Uterus (tissue), 4 donors: ENCODE results near the gene LLGL1. TPM values are rescaled to one million over a fixed set of nuclear protein-coding genes. Genes with fewer than 3 reads are reported as not detected.
A peak's percentile ranks its signal among the peaks of the same experiment; 100 is the strongest.

ENCODE experiments used
- DNase-seq, 2 donors: peaks; one replicate each; pipeline ENCODE4 v3.0.0-alpha.2; 2019 to 2020
- H3K27ac ChIP-seq, 2 donors: fragments of 200-600 bp; sonication (generic); 1 replicate in 1 of 2; 2 replicates in 1 of 2; pipeline ENCODE4 v1.5.1; 2016 to 2018
- H3K27me3 ChIP-seq, 2 donors: fragments of 200-600 bp; sonication (generic); one replicate each; pipeline ENCODE4 v1.5.1; 2018 to 2019; ENCODE audit warnings: control low read depth in 1 of 2
- H3K36me3 ChIP-seq, 2 donors: fragments of 200-600 bp; sonication (generic); one replicate each; pipeline ENCODE4 v1.5.1; 2019; ENCODE audit warnings: control low read depth in 1 of 2
- H3K4me1 ChIP-seq, 2 donors: fragments of 200-600 bp; sonication (generic); one replicate each; pipeline ENCODE4 v1.5.1; 2018 to 2019; ENCODE audit warnings: control low read depth in 1 of 2
- H3K4me3 ChIP-seq, 2 donors: fragments of 200-600 bp; sonication (generic); 1 replicate in 1 of 2; 2 replicates in 1 of 2; pipeline ENCODE4 v1.5.1; 2018 to 2019; ENCODE audit warnings: mild to moderate bottlenecking in 1 of 2
- H3K9me3 ChIP-seq, 2 donors: fragments of 200-600 bp; sonication (generic); one replicate each; pipeline ENCODE4 v1.5.1; 2019; ENCODE audit warnings: control low read depth in 1 of 2
- CTCF ChIP-seq, 4 experiments: fragments of 200-600 bp in 2 of 4; fragments of 450-650 bp in 2 of 4; sonication (generic) in 2 of 4; IDR thresholded peaks; one replicate each; pipeline ENCODE4 v1.5.1; 2016 to 2019; ENCODE audit warnings: antibody characterized with exemption in 4 of 4, mild to moderate bottlenecking in 2 of 4, moderate library complexity in 1 of 4
- POLR2A ChIP-seq, 2 donors: fragments of 450-650 bp; IDR thresholded peaks; one replicate each; pipeline ENCODE4 v1.6.1; 2016; ENCODE audit warnings: antibody characterized with exemption in 2 of 2, mild to moderate bottlenecking in 1 of 2, moderate library complexity in 1 of 2
- intact Hi-C: fragments of 100-400 bp; cut with DNase I; formaldehyde crosslinking; loops from one replicate; pipeline ENCODE4 v1.15.1; 2023; ENCODE audit warnings: low total_unique reads
- total RNA-seq, 4 donors: library from RNA; depleted of rRNA in 3 of 4; stranded (reverse); fragments of >200 nt in 3 of 4; gene quantifications; one replicate each; pipeline versions ENCODE4 v1.1.0 to v1.2.4, GENCODE V29; 2014 to 2023
- donor health status: DM: yes; HTN: yes; CAD: no.

LLGL1 gene
- total RNA-seq, 4 donors from 2014 or later: 7.6 to 72.0 (median 23.1) TPM

DNA sequence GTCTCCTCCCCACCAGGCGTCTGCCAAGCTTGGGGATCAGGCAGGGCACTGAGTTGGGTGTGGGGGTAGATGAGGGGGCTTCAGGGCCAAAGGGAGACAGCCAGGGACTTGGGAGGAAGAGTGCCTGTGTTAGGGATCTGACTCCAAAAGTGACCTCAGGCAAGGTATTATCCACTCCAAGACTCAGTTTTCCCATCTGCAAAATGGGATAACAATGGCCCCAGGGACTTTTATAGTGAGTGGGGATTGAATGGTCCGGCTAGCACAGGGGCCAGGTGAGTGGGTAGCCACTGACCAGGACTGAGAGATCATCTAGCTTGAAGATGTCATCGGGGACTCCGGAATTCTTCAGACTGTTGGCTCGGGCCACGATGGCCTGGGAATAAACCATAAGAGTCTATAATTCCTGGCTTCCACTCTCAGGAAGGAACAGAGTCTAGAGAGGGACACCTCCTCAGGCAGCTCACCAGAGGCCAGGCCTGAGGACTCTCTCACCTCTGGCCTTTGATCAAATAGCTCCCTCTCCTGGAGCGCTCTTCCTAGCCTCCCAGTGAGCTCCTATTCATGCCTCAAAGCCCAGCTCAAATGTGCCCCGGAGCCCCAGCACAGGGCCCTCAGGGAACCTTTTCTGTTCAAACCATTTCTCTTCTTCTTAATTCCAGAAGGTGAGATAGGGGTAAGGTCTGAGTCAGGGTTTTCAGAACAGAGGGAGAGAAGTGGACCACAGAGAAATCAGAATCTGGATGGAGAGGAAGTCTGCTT is 29.6 kb downstream of the LLGL1 start:
- Histone ChIP-seq H3K9me3 (no peaks in the 10 kb centered on the region), H3K27me3 (no peaks in the 10 kb centered on the region), H3K4me3 (no peak overlapping the region), H3K27ac (no peak overlapping the region), H3K4me1 (peaks cover 0 to 17% of the 10 kb centered on the region in 2 donors), H3K36me3 (no peaks in the 10 kb centered on the region)
- intact Hi-C loops: no loop called here
- TF ChIP-seq POLR2A (IDR thresholded peaks at IDR 0.05): no peak
- no peak for TF ChIP-seq CTCF (IDR thresholded peaks at IDR 0.05)
- no peak for DNase-seq

GRCh38 chr17:18256351-18256750 is 30.9 kb downstream of the LLGL1 start:
- H3K27ac ChIP-seq: no peak overlapping the region

GRCh38 chr17:18256776-18257175 is 31.3 kb downstream of the LLGL1 start:
- TF ChIP-seq CTCF (IDR thresholded peaks at IDR 0.05) (no peak), POLR2A (IDR thresholded peaks at IDR 0.05) (no peak)
- Histone ChIP-seq H3K36me3 (no peaks in the 10 kb centered on the region), H3K27ac (peak overlapping the region in 1 of 2 donors; percentile 82), H3K27me3 (no peaks in the 10 kb centered on the region), H3K9me3 (no peaks in the 10 kb centered on the region), H3K4me1 (peaks cover 0 to 25% of the 10 kb centered on the region in 2 donors), H3K4me3 (no peak overlapping the region)
- no peak for DNase-seq
- intact Hi-C loops: no loop called here

More at GRCh38 chr17:18256351-18256750, 30.9 kb downstream of the LLGL1 start:
- H3K9me3 ChIP-seq: no peaks in the 10 kb centered on the region
- peaks cover 0 to 20% of the 10 kb centered on the region in 2 donors for H3K4me1 ChIP-seq
- H3K36me3 ChIP-seq: no peaks in the 10 kb centered on the region
- TF ChIP-seq CTCF (IDR thresholded peaks at IDR 0.05): no peak
- TF ChIP-seq POLR2A (IDR thresholded peaks at IDR 0.05): no peak
- no peak overlapping the region for H3K4me3 ChIP-seq
- H3K27me3 ChIP-seq: no peaks in the 10 kb centered on the region
- DNase-seq: no peak
- intact Hi-C loops: no loop called here

- Histone ChIP-seq H3K36me3 (no peaks in the 10 kb centered on the region), H3K9me3 (no peaks in the 10 kb centered on the region), H3K4me3 (peak overlapping the region; percentile 76 to 92), H3K27ac (peak overlapping the region; percentile 82 to 95), H3K27me3 (no peaks in the 10 kb centered on the region), H3K4me1 (peaks cover 0 to 31% of the 10 kb centered on the region in 2 donors)
- intact Hi-C loops: no loop called here
- no peak for DNase-seq
- TF ChIP-seq POLR2A (IDR thresholded peaks at IDR 0.05): no peak
- no peak for TF ChIP-seq CTCF (IDR thresholded peaks at IDR 0.05)
These were observed 32.0 kb downstream of the LLGL1 start for GRCh38 chr17:18257268-18257981.

DNA sequence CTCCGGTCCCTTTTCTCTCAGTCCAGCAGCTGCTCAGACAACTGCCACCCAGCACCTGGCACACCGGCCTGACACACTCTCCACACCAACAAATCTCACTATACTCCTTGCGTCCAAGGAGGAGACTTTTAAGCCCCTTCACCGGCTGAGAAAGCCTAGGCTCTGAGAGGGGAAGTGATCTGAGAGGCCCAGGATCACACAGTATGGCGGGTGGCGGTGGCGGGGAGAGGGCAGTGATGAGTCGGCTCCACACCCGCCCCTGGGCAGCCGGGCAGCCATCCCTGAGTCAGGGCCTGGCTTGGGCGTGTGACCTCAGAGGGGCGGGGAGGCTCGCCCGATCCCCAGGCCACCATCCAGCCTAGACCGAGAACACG is 32.5 kb downstream of the LLGL1 start:
- Histone ChIP-seq H3K27ac (peak overlapping the region; percentile 82 to 95), H3K4me1 (peaks cover 0 to 35% of the 10 kb centered on the region in 2 donors), H3K9me3 (no peaks in the 10 kb centered on the region), H3K27me3 (no peaks in the 10 kb centered on the region), H3K4me3 (peak overlapping the region; percentile 76 to 92), H3K36me3 (no peaks in the 10 kb centered on the region)
- TF ChIP-seq CTCF (IDR thresholded peaks at IDR 0.05) (no peak), POLR2A (IDR thresholded peaks at IDR 0.05) (no peak)
- intact Hi-C loops: no loop called here
- DNase-seq: peak; percentile 68 to 75
